Activated CD4-positive, CD25-positive, alpha-beta regulatory T cell treated with anti-CD3 and anti-CD28 coated beads, Interleukin-2, amount 50 U/mL, for 24 hours (primary cell): Measurements from ENCODE around the gene AMPD3.
A peak's percentile ranks its signal among the peaks of the same experiment; 100 is the strongest.

Experiments used
- ATAC-seq, 2 donors: fragments of 150-1000 bp; cut with Tn5 transposase; one replicate each; pipeline ENCODE4 v1.10.0; 2021; ENCODE audit warnings: mild to moderate bottlenecking in 1 of 2, moderate library complexity in 1 of 2

The AMPD3 gene

GRCh38 chr11:10438458-10438857 is 16.6 kb upstream of the AMPD3 start:
- no peak for ATAC-seq

- no peak for ATAC-seq
Measured at GRCh38 chr11:10439351-10439750, 15.7 kb upstream of the AMPD3 start.

GRCh38 chr11:10439924-10440323 is 15.1 kb upstream of the AMPD3 start:
- ATAC-seq: no peak

GRCh38 chr11:10440401-10440800 is 14.7 kb upstream of the AMPD3 start:
- no peak for ATAC-seq

- no peak for ATAC-seq
Measured at GRCh38 chr11:10441091-10441490, 14.0 kb upstream of the AMPD3 start.

GRCh38 chr11:10441652-10442503 is 13.2 kb upstream of the AMPD3 start:
- ATAC-seq: peak; percentile 32 to 78

- peak; percentile 4 to 25 for ATAC-seq
Measured at GRCh38 chr11:10443152-10443551, 11.9 kb upstream of the AMPD3 start.

- ATAC-seq: no peak
Measured at GRCh38 chr11:10443721-10444235, 11.3 kb upstream of the AMPD3 start.

GRCh38 chr11:10444725-10445315 is 10.2 kb upstream of the AMPD3 start:
- ATAC-seq: no peak

GRCh38 chr11:10447445-10447844 is 7.6 kb upstream of the AMPD3 start:
- ATAC-seq: no peak

- peak; percentile 56 to 63 for ATAC-seq
Measured at GRCh38 chr11:10450462-10451425, 4.3 kb upstream of the AMPD3 start.

GRCh38 chr11:10451426-10452116 is 3.5 kb upstream of the AMPD3 start:
- no peak for ATAC-seq

GRCh38 chr11:10452211-10452767 is 2.8 kb upstream of the AMPD3 start:
- ATAC-seq: no peak

- no peak for ATAC-seq
Measured at GRCh38 chr11:10453261-10453660, 1.8 kb upstream of the AMPD3 start.

GRCh38 chr11:10455637-10456487 is 798 bp downstream of the AMPD3 start:
- peak; percentile 85 to 86 for ATAC-seq

- ATAC-seq: no peak
Measured at GRCh38 chr11:10456519-10456918, 1.5 kb downstream of the AMPD3 start.

- ATAC-seq: no peak
Measured at GRCh38 chr11:10457901-10458300, 2.8 kb downstream of the AMPD3 start.

GRCh38 chr11:10459029-10459970 is 4.2 kb downstream of the AMPD3 start:
- peak; percentile 72 to 75 for ATAC-seq

- no peak for ATAC-seq
Measured at GRCh38 chr11:10460611-10461275, 5.7 kb downstream of the AMPD3 start.
